MG63 (cell line): Measurements from ENCODE around the gene GMDS. TPM values are rescaled to one million over a fixed set of nuclear protein-coding genes. Genes with fewer than 3 reads are reported as not detected.

ENCODE experiments used
- DNase-seq: peaks from one replicate; pipeline ENCODE4 v3.0.0-alpha.2; 2020
- H3K27me3 ChIP-seq: fragments of 250-450 bp; sonication (Bioruptor Pico); 2 replicates; pipeline ENCODE4 v1.5.1; 2020; ENCODE audit warnings: mild to moderate bottlenecking, moderate library complexity
- H3K36me3 ChIP-seq: fragments of 250-450 bp; sonication (Bioruptor Pico); 2 replicates; pipeline ENCODE4 v1.5.1; 2020; ENCODE audit warnings: mild to moderate bottlenecking, moderate library complexity
- H3K4me3 ChIP-seq: fragments of 250-450 bp; sonication (Bioruptor Pico); 2 replicates; pipeline ENCODE4 v1.5.1; 2020; ENCODE audit warnings: mild to moderate bottlenecking, moderate library complexity
- H3K9me3 ChIP-seq: fragments of 250-450 bp; sonication (Bioruptor Pico); 2 replicates; pipeline ENCODE4 v1.5.1; 2020; ENCODE audit warnings: mild to moderate bottlenecking, moderate library complexity
- total RNA-seq: library from RNA; depleted of rRNA; stranded (reverse); fragments of >200 nt; shearing (Covaris generic); gene quantifications from 2 replicates; pipeline ENCODE4 v1.2.3, GENCODE V29; 2014; ENCODE audit warnings: low replicate concordance

The GMDS gene
- total RNA-seq, 1 experiment from 2014 or later, result 1.8 TPM

DNA sequence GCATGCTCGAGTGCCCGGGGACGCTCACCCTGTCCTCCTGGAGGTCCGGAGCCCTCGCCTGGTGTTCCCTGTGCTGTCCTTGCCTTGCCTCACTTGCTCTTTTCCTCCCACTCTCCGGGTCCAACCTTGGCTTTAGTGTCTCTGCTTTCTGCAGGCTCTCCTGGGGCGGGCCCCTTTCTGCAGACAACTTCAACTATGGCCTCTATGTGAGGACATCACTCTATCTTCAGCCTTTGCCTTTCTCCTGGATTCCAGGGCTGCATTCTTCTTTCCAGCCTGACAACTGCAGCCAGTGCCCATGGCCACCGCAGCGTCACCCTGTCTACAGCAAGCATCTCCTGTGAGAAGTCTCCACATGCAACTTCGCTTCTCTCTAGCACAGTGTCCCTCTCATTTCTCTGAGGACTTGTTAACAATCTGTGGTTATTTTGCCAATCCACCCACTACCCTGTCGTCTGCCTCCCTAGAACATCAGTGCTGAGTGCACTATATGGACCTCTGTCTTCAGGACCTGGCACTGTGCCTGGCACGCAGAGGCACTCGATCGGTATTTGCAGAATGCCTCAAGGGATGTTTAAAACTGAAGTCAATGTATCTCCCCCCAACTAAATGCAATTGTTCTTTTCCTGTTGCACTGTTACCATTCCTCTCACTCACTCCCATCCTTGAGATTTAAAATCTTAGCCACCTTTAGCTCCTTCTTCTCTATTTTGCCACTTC lies 599.8 kb downstream of the GMDS start:
- H3K36me3 ChIP-seq, result no peaks in the 10 kb centered on the region
- no peaks in the 10 kb centered on the region for H3K9me3 ChIP-seq
- no peak overlapping the region for H3K4me3 ChIP-seq
- DNase-seq, result no peak
- no peaks in the 10 kb centered on the region for H3K27me3 ChIP-seq

DNA sequence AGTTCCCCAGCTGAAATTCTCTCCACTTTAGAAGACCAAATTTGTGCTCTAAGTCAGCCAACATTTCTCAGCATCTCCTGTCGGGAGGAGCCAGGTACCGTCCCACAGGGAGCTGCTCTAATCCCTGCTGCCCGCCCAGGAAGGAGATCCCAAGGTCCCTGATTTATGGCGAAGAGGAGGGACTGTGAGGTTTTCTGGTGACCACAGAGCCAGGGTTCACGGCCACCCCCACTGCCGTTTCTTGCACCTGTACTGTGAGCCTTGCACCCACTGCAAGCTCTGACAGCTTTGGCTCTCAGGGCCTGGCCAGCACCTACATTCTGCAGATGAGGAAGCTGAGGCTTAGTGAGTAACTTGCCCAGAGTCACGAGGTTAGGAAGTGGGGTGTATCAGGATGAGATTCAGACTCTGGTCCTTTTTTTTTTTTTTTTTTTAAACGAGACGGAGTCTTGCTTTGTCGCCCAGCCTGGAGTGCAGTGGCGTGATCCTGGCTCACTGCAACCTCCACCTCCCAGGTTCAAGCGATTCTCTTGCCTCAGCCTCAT lies 600.8 kb downstream of the GMDS start:
- Histone ChIP-seq H3K27me3 (no peaks in the 10 kb centered on the region), H3K36me3 (no peaks in the 10 kb centered on the region), H3K4me3 (no peak overlapping the region), H3K9me3 (no peaks in the 10 kb centered on the region)
- no peak for DNase-seq

DNA sequence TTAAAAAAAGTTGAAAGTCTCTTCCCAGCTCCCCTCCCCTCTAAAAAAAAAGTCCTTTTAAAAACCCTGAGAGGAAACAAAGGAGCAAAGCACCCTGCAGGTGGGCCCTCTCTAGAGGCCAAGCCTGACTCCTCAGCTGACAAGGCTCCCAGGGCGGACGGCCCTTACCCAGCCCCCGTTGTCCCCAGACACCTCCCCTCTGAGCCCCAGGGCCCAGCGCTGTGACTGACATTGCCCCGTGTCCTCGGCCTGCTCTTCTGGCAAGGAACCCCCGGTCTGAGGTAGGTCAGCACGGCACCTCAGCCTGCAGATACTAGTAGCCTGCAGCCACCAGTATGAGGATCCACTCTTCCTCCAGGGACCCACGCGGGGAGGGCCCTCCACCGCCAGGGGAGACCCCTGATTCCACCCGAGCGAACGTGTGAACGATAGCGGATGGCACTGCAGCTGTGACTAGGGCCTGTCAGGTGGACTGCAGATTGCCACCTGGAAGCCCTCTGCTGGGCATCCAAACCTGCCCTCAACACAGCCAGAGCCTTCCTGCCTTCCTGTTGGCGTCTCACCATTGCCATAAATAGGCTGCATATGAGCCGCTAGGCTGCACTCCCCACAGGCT lies 601.5 kb downstream of the GMDS start:
- H3K36me3 ChIP-seq, result no peaks in the 10 kb centered on the region
- no peaks in the 10 kb centered on the region for H3K9me3 ChIP-seq
- DNase-seq, result no peak
- H3K27me3 ChIP-seq, result no peaks in the 10 kb centered on the region
- H3K4me3 ChIP-seq, result no peak overlapping the region

DNA sequence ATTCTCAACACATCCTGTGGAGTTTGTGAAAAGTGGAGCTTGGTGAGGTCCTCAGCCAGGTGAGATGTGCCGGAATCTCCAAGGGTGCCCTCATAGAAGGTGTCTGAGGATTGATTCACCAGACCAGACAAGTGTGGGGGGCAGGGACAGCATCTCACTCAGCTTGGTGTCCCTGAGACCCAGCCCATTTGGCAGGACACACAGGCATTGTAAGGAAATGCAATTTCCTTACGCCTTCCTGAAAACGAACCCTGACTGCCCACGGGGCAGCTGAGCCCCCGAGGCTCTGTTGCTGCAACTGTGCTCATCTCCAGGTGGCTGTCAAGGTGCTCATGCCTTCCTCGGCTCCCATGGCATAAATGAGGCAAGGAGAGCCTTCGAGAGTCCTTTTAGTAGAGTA lies 602.3 kb downstream of the GMDS start:
- no peaks in the 10 kb centered on the region for H3K36me3 ChIP-seq
- no peaks in the 10 kb centered on the region for H3K27me3 ChIP-seq
- no peaks in the 10 kb centered on the region for H3K9me3 ChIP-seq
- no peak overlapping the region for H3K4me3 ChIP-seq
- DNase-seq, result no peak

DNA sequence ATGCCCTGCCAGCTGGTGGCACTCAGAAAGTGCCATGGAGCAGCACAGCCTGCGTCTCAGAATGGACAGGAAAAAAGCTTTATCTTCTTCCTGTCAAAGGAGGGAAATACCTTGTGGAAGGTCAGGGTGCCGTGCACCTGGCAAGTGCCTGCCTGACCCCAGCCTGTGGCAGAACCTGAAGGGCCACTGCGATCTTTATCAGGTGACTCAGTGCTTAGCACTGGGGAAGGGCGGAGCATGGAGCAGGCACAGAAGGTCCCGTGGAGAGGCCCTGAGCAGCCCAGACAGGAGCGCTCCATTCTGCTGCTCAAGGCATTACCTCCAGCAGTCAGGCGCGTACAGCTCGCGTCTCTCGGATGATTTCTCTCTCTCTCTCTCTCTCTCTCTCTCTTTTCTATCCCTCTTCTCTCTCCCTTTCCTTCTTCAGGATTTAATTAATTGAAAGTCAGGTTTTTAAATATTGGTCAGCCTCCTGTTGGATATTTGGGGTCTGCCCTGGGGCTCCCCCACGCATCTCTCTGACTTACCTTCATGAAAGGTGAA lies 604.0 kb downstream of the GMDS start:
- H3K27me3 ChIP-seq, result no peaks in the 10 kb centered on the region
- no peak overlapping the region for H3K4me3 ChIP-seq
- no peaks in the 10 kb centered on the region for H3K9me3 ChIP-seq
- no peaks in the 10 kb centered on the region for H3K36me3 ChIP-seq
- DNase-seq, result no peak

DNA sequence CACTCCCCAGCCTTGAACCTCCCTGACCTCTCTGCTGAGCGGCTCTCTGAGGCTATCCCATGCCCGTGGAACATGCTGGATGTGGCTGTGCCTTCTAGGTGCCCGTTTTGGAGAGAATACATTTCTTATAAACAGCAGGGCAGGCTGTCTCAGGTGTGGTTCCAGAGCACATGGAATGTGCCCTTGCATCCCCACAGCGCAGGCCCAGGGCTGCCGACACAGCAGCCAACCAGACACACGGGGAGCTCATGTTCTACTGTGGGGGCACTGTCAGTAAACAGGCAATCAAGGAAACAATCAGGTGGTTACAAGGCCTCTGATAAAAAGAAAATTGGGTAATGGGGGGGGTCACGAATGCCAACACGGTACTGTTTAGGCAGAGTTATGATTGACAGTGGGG lies 604.9 kb downstream of the GMDS start:
- Histone ChIP-seq H3K27me3 (no peaks in the 10 kb centered on the region), H3K36me3 (no peaks in the 10 kb centered on the region), H3K9me3 (no peaks in the 10 kb centered on the region), H3K4me3 (no peak overlapping the region)
- DNase-seq, result no peak

DNA sequence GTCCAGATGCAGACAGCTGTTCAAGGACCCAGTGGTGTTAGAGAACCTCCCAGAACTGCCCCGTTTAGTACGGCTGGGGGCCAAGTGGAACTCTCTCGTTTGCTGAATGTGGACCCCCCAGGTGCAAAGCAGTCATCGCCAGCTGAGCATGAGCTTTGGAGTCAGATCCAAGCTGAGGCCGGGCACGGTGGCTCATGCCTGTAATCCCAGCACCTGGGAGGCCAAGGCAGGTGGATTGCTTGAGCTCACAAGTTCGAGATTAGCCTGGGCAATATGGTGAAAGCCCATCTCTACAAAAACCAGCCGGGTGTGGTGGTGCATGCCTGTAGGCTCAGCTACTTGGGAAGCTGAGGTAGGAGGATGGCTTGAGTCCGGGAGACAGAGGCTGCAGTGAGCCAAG lies 606.0 kb downstream of the GMDS start:
- H3K36me3 ChIP-seq, result no peaks in the 10 kb centered on the region
- H3K9me3 ChIP-seq, result no peaks in the 10 kb centered on the region
- H3K27me3 ChIP-seq, result no peaks in the 10 kb centered on the region
- H3K4me3 ChIP-seq, result no peak overlapping the region
- no peak for DNase-seq

DNA sequence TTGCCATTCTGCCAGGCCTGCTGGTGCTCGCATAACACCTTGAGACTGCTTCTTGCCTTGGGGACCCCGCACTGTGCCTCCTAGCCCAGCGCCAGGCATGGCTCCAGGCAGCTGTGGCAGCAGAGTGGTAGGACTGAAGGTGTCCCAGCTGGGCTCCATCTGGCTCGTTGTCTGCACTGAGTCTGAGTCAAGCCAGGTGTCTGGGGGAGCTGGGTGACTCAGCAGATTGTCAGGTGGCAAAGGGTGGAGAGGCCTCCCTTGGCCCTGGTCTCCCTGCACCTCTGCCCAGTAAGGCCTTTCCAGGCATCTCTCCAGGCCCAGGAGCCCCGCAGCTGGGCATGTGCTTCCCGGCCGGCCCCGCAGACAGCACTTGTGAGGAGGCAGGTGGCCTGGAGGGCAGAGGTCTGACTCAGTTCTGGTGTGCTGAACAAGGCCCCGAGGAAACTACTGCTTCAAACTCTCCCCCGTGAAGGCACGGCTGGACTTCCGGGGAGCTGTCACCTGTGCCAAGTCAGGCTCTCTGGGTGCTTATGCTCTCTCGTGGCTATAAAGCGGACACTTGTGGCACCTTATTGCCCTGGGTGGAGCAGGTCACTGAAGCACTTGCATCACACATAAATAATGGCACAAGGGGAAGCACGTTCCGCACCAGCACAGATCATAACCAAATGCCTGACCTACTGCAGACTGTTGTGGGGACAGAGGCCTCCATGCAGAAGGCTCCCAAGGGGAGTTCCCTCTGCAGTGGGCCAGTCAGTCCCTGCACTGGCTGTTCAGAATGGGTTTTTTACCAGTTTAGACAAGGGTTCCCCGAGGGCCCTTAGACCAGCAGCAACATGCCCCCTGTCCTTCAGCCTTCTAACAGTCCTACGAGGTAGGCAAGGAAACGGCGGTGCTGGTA lies 608.2 kb downstream of the GMDS start:
- H3K4me3 ChIP-seq, result no peak overlapping the region
- H3K9me3 ChIP-seq, result no peaks in the 10 kb centered on the region
- no peaks in the 10 kb centered on the region for H3K27me3 ChIP-seq
- H3K36me3 ChIP-seq, result no peaks in the 10 kb centered on the region
- no peak for DNase-seq

DNA sequence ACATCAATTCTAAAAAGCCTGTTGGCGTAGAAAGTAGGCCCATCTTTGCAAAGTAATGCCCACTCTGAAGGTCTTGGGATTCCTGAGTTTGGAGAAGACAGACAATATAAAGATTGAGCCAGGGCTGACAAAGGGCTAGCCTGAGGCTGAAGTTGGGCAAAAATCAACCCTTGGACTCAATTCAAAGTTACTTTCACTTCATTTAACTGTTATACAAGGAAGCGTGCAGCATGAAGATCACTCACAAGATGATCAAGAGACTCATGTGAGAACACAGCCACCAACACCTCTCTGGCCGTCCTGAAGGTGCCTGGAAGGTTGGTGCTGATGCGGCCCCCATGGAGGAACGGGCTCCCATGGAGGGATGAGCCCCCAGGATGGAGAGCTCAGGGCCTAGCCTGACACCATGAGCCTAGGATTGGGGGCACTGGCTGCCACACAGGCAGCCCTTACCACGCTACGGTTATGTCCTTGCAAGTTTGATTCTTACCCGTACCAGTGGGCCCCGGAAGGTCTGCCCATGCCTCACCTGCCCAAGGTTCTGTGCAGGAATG lies 609.1 kb downstream of the GMDS start:
- no peak for DNase-seq
- no peaks in the 10 kb centered on the region for H3K36me3 ChIP-seq
- no peak overlapping the region for H3K4me3 ChIP-seq
- no peaks in the 10 kb centered on the region for H3K27me3 ChIP-seq
- no peaks in the 10 kb centered on the region for H3K9me3 ChIP-seq

DNA sequence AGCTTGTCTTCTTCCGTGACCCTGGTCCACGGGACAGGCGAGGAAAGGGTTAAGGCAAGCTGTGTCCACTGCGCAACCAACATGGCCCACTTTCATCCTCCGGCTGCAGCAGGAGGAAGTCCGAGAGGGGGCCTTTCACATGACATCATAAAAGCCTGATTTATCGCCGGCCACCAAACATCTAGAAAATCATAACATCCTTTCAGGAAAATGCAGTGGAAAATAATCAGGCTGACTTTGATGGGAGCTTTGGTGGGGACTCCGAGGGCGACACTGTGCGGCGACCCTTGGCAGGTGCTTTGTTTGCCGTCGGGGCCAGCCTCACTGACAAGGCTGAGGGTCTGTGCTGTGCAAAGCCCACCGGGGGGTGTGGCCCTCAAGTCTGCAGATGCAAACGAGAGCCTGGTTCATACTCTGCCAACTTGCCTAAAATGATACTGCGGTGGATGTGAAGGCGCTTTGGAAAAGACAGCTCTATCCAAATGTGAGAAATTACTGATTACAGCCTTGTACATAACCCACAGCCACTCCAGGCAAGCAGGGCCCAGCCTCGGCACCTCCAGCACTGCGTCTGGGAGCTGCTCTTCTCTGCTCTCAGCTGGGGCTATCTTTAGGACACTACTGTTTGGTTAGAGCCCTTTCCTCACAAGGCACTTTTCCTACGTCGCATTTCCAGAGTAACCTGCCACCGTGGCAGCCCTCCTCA lies 609.9 kb downstream of the GMDS start:
- no peak overlapping the region for H3K4me3 ChIP-seq
- H3K36me3 ChIP-seq, result no peaks in the 10 kb centered on the region
- no peaks in the 10 kb centered on the region for H3K9me3 ChIP-seq
- no peaks in the 10 kb centered on the region for H3K27me3 ChIP-seq
- no peak for DNase-seq

DNA sequence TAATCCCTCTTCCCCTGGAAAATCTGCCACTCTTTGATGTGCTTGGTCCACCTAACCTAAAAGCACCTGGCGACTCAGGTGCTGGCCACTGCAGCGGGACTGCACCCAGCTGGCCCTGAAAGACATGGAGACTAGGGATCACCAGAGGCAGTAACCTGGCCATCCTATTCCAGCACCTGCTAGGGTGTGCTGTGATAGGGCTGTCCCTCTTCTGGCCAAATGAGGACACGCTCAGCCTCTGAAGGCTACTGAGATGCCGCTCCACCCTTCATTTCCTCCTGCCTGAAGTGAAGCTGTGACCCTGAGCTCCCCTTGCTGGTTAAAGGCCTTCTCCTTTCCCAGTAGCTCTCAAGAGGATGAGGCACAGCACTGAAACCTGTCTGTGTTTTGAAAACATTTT lies 611.3 kb downstream of the GMDS start:
- Histone ChIP-seq H3K27me3 (no peaks in the 10 kb centered on the region), H3K36me3 (no peaks in the 10 kb centered on the region), H3K9me3 (no peaks in the 10 kb centered on the region), H3K4me3 (no peak overlapping the region)
- DNase-seq, result no peak

DNA sequence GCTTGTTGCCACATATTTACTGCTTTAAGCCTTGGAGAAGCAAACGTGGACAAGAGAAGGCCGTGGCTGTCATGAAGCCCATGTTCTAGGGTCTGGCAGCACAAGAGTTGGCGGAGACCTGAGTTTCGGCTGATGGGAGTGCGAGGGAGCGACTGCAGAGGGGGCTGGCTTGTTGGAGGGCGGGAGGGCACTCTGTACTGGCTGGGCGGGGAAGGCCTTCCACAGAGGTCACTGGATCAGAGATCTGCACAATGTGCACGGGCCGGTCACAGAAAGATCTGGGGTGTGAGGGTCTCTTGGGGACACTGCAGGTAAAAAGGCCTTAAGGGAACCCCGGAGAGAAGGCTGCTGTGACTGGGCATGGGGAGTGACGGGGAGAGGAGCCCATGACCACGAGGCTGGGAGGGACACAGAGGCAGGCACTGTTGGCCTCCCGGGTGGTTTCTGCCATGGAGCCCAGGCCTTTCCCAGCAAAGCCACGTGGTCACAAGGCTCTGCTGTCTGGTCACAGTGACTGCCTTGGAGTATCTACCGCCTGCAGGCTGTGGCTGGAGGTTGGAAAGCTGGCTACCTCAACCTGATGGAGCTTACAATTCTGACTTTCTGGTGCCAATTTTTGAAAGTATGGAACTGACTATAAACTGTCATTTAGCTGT lies 611.9 kb downstream of the GMDS start:
- no peaks in the 10 kb centered on the region for H3K9me3 ChIP-seq
- H3K36me3 ChIP-seq, result no peaks in the 10 kb centered on the region
- H3K4me3 ChIP-seq, result no peak overlapping the region
- no peaks in the 10 kb centered on the region for H3K27me3 ChIP-seq
- no peak for DNase-seq

DNA sequence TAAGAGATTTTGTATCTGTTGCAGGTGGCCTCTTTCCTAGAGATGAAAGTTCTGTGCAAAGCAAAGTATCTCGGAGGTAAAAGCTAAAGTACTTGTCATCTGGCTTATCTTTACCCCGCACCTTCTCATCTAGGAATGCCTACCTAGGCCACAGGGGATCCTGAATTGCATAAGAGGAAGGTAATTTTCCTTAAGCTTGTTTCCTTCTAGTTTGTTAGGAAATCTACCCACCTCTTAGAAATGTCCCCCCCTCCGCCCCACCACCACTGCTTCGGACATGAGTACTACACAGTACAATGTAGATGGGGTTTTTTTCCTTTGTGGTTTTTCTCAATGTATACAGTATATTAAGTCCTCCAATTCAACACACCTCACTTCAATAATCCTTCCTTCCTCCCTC lies 614.2 kb downstream of the GMDS start:
- Histone ChIP-seq H3K9me3 (no peaks in the 10 kb centered on the region), H3K4me3 (no peak overlapping the region), H3K36me3 (no peaks in the 10 kb centered on the region), H3K27me3 (no peaks in the 10 kb centered on the region)
- no peak for DNase-seq

DNA sequence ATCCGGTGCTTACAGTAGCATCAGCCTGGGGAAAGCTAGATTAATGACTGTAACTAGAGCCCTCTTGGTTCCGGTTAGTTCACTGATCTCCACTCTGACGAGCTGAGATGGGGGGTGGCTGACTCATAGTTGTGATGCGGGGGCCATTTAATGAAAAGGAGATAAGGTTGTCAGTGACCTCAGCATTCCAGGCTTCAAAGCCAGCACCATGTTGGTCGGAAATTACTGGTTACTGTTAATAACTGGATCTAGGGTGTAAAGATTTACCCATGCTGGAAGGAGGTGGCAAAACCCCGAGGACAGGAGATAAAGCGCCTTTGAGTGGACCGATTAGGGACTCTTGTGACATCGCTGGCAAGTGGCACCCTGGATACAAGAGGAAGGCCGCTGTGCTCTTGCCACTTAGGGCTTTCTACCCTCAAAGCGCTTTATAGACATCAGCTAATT lies 614.6 kb downstream of the GMDS start:
- Histone ChIP-seq H3K9me3 (no peaks in the 10 kb centered on the region), H3K36me3 (no peaks in the 10 kb centered on the region), H3K4me3 (no peak overlapping the region), H3K27me3 (no peaks in the 10 kb centered on the region)
- DNase-seq, result no peak

DNA sequence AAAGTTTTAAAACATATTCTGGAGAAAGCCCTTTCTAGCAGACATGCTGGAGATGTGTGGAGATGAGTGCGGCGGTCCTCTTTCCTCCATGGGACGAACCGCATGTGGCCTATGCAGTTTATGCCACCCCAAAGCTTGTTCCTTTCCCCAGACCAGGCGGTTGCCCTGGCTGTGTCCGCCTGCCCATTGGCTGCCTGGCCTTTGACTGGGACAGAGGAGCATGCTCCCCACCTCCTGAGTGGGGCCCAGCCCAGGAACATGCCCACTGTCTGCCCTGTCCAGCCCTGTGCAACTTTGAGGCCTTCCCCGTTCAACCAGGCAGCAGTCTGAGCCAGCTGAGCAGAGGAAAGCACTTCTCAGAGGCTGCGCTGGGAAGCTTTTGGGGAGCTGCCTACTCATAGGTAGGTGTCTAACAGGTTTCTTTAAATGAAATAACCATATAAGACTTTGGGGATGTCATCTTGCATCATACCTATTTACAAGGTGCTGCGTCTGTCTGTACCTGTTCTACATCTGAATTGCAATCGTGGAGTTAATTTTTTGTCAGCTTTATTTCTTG lies 615.1 kb downstream of the GMDS start:
- H3K9me3 ChIP-seq, result no peaks in the 10 kb centered on the region
- no peaks in the 10 kb centered on the region for H3K36me3 ChIP-seq
- DNase-seq, result no peak
- no peaks in the 10 kb centered on the region for H3K27me3 ChIP-seq
- H3K4me3 ChIP-seq, result no peak overlapping the region
